GM23338 (cell line): Measurements from ENCODE around the gene MARCHF10. TPM values are rescaled to one million over a fixed set of nuclear protein-coding genes. Genes with fewer than 3 reads are reported as not detected.
A peak's percentile ranks its signal among the peaks of the same experiment; 100 is the strongest.
"Not testable (repeated sequence)": the region's sequence is repeated elsewhere in the genome, so short reads cannot be mapped to it uniquely, and the experiment has no call there.

ENCODE experiments used
- ATAC-seq: fragments of 200-7000 bp; cut with Tn5 transposase; 3 replicates; pipeline ENCODE4 v1.9.1; 2020
- DNase-seq: peaks from one replicate; pipeline ENCODE4 v3.0.0-alpha.2; 2015; ENCODE audit warnings: low spot score
- H2AFZ ChIP-seq: fragments of 200-600 bp; sonication (generic); 2 replicates; pipeline ENCODE4 v1.8.0; 2016; ENCODE audit warnings: antibody characterized with exemption, mild to moderate bottlenecking, moderate library complexity
- H3F3A ChIP-seq: fragments of 200-600 bp; sonication (generic); replicated peaks from 2 replicates; pipeline ENCODE4 v1.8.0; 2017; ENCODE audit warnings: antibody characterized with exemption, mixed run types, low read depth
- H3K27ac ChIP-seq: fragments of 200-600 bp; sonication (generic); 2 replicates; pipeline ENCODE4 v1.6.1; 2016; ENCODE audit warnings: low read depth
- H3K27me3 ChIP-seq: fragments of 200-600 bp; sonication (generic); 2 replicates; pipeline ENCODE4 v1.8.0; 2016; ENCODE audit warnings: mild to moderate bottlenecking, mixed run types, moderate library complexity; ENCODE audit not compliant: insufficient read depth
- H3K36me3 ChIP-seq: fragments of 200-600 bp; sonication (generic); 2 replicates; pipeline ENCODE4 v1.8.0; 2016; ENCODE audit warnings: mild to moderate bottlenecking; ENCODE audit not compliant: insufficient read depth
- H3K4me1 ChIP-seq: fragments of 200-600 bp; sonication (generic); 2 replicates; pipeline ENCODE4 v1.8.0; 2016; ENCODE audit warnings: mild to moderate bottlenecking, moderate library complexity; ENCODE audit not compliant: insufficient read depth
- H3K4me2 ChIP-seq: fragments of 200-600 bp; sonication (generic); 2 replicates; pipeline ENCODE4 v1.7.1; 2017; ENCODE audit warnings: mixed run types
- H3K4me3 ChIP-seq: fragments of 200-600 bp; sonication (generic); 2 replicates; pipeline ENCODE4 v1.6.1; 2016; ENCODE audit warnings: mixed run types
- H3K79me2 ChIP-seq: fragments of 200-600 bp; sonication (generic); replicated peaks from 2 replicates; pipeline ENCODE4 v1.8.0; 2017; ENCODE audit warnings: mild to moderate bottlenecking; ENCODE audit not compliant: insufficient read depth
- H3K9me2 ChIP-seq: fragments of 200-600 bp; sonication (generic); 2 replicates; pipeline ENCODE4 v1.8.0; 2017; ENCODE audit not compliant: insufficient read depth
- H4K20me1 ChIP-seq: fragments of 200-600 bp; sonication (generic); replicated peaks from 2 replicates; pipeline ENCODE4 v1.8.0; 2017; ENCODE audit warnings: mild to moderate bottlenecking; ENCODE audit not compliant: insufficient read depth
- H3K27ac Mint-ChIP-seq: 2 replicates; pipeline ENCODE4 v1.8.0; 2020; ENCODE audit warnings: inconsistent platforms, mild to moderate bottlenecking, moderate library complexity, mixed read lengths
- H3K27me3 Mint-ChIP-seq: 3 replicates; pipeline ENCODE4 v1.8.0; 2022; ENCODE audit warnings: low read depth, mild to moderate bottlenecking, moderate library complexity, mixed read lengths, inconsistent platforms; ENCODE audit not compliant: insufficient read depth, poor library complexity
- H3K36me3 Mint-ChIP-seq: 3 replicates; pipeline ENCODE4 v1.8.0; 2021; ENCODE audit warnings: low read depth, mild to moderate bottlenecking, inconsistent platforms, moderate library complexity, mixed read lengths
- H3K4me1 Mint-ChIP-seq: 3 replicates; pipeline ENCODE4 v1.8.0; 2020; ENCODE audit warnings: mild to moderate bottlenecking, inconsistent platforms, mixed read lengths
- H3K4me3 Mint-ChIP-seq: 3 replicates; pipeline ENCODE4 v1.8.0; 2021; ENCODE audit warnings: moderate library complexity, mild to moderate bottlenecking, inconsistent platforms, mixed read lengths
- H3K9me3 Mint-ChIP-seq: 3 replicates; pipeline ENCODE4 v1.8.0; 2020; ENCODE audit warnings: moderate library complexity, mild to moderate bottlenecking, inconsistent platforms, mixed read lengths
- CREB1 ChIP-seq: fragments of 250-450 bp; sonication (Bioruptor Pico); IDR thresholded peaks from 2 replicates; pipeline ENCODE4 v1.5.0; 2020; ENCODE audit warnings: low read depth, mild to moderate bottlenecking, moderate library complexity
- EZH2 ChIP-seq: fragments of 200-600 bp; sonication (generic); IDR thresholded peaks from one replicate; pipeline ENCODE4 v1.8.0; 2017; ENCODE audit warnings: antibody characterized with exemption, mild to moderate bottlenecking, low read depth; ENCODE audit not compliant: unreplicated experiment
- NANOG ChIP-seq: IDR thresholded peaks from 2 replicates; pipeline ENCODE4 v1.6.1; 2016; ENCODE audit warnings: antibody characterized with exemption, borderline replicate concordance
- POLR2AphosphoS5 ChIP-seq: IDR thresholded peaks from 2 replicates; pipeline ENCODE4 v1.6.1; 2016; ENCODE audit warnings: antibody characterized with exemption, low read depth
- STAT1 ChIP-seq: IDR thresholded peaks from one replicate; pipeline ENCODE4 v1.6.1; 2016; ENCODE audit warnings: antibody characterized with exemption; ENCODE audit not compliant: unreplicated experiment
- ZNF114 ChIP-seq: fragments of 250-450 bp; sonication (Bioruptor Pico); IDR thresholded peaks from 2 replicates; pipeline ENCODE4 v1.5.0; 2020; ENCODE audit warnings: mild to moderate bottlenecking, moderate library complexity
- polyA plus RNA-seq: library from polyadenylated mRNA; unstranded; fragments of >200 nt; fragmentation: Nextera tagmentation; extraction: Ambion mirVana; gene quantifications from 2 replicates; pipeline ENCODE4 v1.2.1, GENCODE V29; 2016
- total RNA-seq: library from RNA; depleted of rRNA; stranded (reverse); fragments of >200 nt; shearing (Covaris generic); gene quantifications from 2 replicates; pipeline ENCODE4 v1.2.3, GENCODE V29; 2014
- TF ChIP-seq, protein P1 (sequence below), 2 experiments: fragments of 200-600 bp in 1 of 2; sonication (generic) in 1 of 2; conservative IDR thresholded peaks; 2 replicates each; pipeline versions ENCODE4 v1.5.1 to v1.6.1; 2016 to 2017; ENCODE audit warnings: antibody characterized with exemption in 2 of 2, low read depth in 2 of 2, mild to moderate bottlenecking in 2 of 2, moderate library complexity in 1 of 2
- TF ChIP-seq, protein P2 (sequence below): fragments of 250-450 bp; sonication (Bioruptor Pico); IDR thresholded peaks from 2 replicates; pipeline ENCODE4 v1.5.0; 2020; ENCODE audit warnings: mild to moderate bottlenecking, moderate library complexity

The MARCHF10 gene
- total and polyA plus RNA-seq, 2 experiments from 2014 or later = 0.50 TPM; not detected in 1

DNA sequence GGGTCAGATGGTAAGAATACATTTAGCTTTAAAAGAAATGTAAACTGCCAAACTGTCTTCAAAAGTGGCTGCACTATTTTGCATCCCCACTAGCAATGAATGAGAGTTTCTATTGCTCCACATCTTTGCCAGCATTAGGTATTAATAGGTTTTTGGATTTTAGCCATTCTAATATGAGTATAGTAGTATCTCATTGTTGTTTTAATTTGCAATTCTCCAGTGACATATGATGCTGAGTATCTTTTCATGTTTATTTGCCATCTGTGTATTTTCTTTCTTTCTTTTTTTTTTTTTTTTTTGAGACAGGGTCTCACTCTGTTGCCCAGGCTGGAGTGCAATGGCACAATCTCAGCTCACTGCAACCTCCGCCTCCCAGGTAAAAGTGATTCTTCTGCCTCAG, 24.3 kb upstream of the MARCHF10 start (continued):
- TF ChIP-seq, protein P1, sequence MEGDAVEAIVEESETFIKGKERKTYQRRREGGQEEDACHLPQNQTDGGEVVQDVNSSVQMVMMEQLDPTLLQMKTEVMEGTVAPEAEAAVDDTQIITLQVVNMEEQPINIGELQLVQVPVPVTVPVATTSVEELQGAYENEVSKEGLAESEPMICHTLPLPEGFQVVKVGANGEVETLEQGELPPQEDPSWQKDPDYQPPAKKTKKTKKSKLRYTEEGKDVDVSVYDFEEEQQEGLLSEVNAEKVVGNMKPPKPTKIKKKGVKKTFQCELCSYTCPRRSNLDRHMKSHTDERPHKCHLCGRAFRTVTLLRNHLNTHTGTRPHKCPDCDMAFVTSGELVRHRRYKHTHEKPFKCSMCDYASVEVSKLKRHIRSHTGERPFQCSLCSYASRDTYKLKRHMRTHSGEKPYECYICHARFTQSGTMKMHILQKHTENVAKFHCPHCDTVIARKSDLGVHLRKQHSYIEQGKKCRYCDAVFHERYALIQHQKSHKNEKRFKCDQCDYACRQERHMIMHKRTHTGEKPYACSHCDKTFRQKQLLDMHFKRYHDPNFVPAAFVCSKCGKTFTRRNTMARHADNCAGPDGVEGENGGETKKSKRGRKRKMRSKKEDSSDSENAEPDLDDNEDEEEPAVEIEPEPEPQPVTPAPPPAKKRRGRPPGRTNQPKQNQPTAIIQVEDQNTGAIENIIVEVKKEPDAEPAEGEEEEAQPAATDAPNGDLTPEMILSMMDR (conservative IDR thresholded peaks at IDR 0.05; ENCODE audit: low read depth in 2 of 2) = no peak
- TF ChIP-seq STAT1 (no peak), ZNF114 (no peak), EZH2 (no peak)

DNA sequence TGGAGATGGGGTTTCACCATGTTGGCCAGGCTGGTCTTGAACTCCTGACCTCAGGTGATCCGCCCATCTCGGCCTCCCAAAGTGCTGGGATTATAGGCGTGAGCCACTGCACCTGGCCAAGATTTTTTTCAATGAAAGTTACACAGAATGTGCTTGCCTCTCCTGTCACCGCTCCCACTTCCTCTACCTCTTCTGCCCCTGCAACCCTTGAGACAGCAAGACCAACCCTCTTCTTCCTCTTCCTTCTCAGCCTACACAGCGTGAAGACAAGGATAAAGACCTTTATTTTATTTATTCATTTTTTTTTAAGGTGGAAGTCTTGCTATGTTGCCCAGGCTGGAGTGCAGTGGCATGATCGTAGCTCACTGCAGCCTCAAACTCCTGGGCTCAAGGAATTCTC, 23.0 kb upstream of the MARCHF10 start:
- not testable (repeated sequence) for H4K20me1 ChIP-seq, DNase-seq, ATAC-seq, H3K4me1 ChIP-seq, H3K4me3 Mint-ChIP-seq, H3K27ac Mint-ChIP-seq, H3K9me2 ChIP-seq, H3K4me1 Mint-ChIP-seq, H3K4me3 ChIP-seq, H3K27me3 ChIP-seq, H3F3A ChIP-seq, H3K4me2 ChIP-seq, H3K36me3 Mint-ChIP-seq, H3K27me3 Mint-ChIP-seq, H3K27ac ChIP-seq, H3K9me3 Mint-ChIP-seq, H3K79me2 ChIP-seq, H3K36me3 ChIP-seq, H2AFZ ChIP-seq

DNA sequence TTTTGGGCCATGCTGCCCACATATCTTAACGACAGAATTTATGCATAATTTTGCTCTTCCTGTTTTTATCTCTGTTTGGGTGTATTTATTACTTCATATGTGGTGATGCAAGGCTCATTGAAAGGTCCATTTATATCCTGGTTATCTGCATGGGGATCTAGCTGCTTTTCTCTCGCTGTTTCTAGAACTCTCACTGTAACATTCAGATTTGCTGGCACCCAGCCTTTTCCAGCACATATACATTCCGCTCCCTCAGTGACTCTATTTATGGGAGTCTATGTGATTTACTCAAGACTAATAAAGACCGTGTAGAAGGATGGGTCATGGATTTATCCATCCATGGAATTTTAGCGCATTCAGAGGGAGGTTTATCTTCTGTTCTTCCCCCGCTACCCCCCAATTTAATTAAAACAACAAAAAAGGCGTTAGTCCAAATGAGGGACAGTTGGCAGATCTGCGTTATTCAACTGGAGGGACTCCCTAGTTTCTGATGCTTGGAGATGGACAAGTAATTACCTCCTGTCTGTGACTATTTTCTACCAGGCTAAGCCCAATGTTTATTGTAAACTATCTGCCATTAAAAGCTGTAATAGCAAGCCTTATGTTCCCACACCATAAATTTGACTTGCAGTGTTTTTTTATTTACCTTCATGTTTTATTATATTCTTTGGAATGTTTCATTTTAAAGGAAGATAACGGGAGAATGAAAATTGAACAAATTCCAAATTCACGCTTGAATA, 19.8 kb upstream of the MARCHF10 start:
- no peaks in the 10 kb centered on the region for H3K9me2 ChIP-seq
- H3K4me2 ChIP-seq = no peak overlapping the region
- ATAC-seq = no peak
- peaks cover 6% of the 10 kb centered on the region; the same call in 1 of the 2 replicates for H3K4me1 ChIP-seq
- no peak overlapping the region for H3K4me3 ChIP-seq
- Mint-ChIP-seq H3K4me3 (no peak overlapping the region), H3K27ac (peak overlapping the region; percentile 0; the same call in 1 of the 2 replicates), H3K36me3 (no peaks in the 10 kb centered on the region), H3K27me3 (peaks cover 2% of the 10 kb centered on the region), H3K4me1 (peaks cover 16% of the 10 kb centered on the region; the same call in 2 of the 3 replicates), H3K9me3 (no peaks in the 10 kb centered on the region)
- H2AFZ ChIP-seq = no peak overlapping the region
- no peak overlapping the region for H3K27ac ChIP-seq
- H4K20me1 ChIP-seq = no peaks in the 10 kb centered on the region
- TF ChIP-seq STAT1 = no peak
- TF ChIP-seq, protein P1 (conservative IDR thresholded peaks at IDR 0.05; ENCODE audit: low read depth in 2 of 2) = no peak
- TF ChIP-seq, protein P2, sequence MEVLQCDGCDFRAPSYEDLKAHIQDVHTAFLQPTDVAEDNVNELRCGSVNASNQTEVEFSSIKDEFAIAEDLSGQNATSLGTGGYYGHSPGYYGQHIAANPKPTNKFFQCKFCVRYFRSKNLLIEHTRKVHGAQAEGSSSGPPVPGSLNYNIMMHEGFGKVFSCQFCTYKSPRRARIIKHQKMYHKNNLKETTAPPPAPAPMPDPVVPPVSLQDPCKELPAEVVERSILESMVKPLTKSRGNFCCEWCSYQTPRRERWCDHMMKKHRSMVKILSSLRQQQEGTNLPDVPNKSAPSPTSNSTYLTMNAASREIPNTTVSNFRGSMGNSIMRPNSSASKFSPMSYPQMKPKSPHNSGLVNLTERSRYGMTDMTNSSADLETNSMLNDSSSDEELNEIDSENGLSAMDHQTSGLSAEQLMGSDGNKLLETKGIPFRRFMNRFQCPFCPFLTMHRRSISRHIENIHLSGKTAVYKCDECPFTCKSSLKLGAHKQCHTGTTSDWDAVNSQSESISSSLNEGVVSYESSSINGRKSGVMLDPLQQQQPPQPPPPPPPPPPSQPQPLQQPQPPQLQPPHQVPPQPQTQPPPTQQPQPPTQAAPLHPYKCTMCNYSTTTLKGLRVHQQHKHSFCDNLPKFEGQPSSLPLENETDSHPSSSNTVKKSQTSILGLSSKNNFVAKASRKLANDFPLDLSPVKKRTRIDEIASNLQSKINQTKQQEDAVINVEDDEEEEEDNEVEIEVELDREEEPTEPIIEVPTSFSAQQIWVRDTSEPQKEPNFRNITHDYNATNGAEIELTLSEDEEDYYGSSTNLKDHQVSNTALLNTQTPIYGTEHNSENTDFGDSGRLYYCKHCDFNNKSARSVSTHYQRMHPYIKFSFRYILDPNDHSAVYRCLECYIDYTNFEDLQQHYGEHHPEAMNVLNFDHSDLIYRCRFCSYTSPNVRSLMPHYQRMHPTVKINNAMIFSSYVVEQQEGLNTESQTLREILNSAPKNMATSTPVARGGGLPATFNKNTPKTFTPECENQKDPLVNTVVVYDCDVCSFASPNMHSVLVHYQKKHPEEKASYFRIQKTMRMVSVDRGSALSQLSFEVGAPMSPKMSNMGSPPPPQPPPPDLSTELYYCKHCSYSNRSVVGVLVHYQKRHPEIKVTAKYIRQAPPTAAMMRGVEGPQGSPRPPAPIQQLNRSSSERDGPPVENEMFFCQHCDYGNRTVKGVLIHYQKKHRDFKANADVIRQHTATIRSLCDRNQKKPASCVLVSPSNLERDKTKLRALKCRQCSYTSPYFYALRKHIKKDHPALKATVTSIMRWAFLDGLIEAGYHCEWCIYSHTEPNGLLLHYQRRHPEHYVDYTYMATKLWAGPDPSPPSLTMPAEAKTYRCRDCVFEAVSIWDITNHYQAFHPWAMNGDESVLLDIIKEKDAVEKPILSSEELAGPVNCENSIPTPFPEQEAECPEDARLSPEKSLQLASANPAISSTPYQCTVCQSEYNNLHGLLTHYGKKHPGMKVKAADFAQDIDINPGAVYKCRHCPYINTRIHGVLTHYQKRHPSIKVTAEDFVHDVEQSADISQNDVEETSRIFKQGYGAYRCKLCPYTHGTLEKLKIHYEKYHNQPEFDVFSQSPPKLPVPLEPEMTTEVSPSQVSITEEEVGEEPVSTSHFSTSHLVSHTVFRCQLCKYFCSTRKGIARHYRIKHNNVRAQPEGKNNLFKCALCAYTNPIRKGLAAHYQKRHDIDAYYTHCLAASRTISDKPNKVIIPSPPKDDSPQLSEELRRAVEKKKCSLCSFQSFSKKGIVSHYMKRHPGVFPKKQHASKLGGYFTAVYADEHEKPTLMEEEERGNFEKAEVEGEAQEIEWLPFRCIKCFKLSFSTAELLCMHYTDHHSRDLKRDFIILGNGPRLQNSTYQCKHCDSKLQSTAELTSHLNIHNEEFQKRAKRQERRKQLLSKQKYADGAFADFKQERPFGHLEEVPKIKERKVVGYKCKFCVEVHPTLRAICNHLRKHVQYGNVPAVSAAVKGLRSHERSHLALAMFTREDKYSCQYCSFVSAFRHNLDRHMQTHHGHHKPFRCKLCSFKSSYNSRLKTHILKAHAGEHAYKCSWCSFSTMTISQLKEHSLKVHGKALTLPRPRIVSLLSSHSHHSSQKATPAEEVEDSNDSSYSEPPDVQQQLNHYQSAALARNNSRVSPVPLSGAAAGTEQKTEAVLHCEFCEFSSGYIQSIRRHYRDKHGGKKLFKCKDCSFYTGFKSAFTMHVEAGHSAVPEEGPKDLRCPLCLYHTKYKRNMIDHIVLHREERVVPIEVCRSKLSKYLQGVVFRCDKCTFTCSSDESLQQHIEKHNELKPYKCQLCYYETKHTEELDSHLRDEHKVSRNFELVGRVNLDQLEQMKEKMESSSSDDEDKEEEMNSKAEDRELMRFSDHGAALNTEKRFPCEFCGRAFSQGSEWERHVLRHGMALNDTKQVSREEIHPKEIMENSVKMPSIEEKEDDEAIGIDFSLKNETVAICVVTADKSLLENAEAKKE (CRISPR knock-in tag) = no peak
- TF ChIP-seq POLR2AphosphoS5 = no peak
- no peak for TF ChIP-seq NANOG
- TF ChIP-seq EZH2 = no peak
- TF ChIP-seq CREB1 (CRISPR knock-in tag) = no peak
- no peaks in the 10 kb centered on the region for H3K27me3 ChIP-seq
- H3K79me2 ChIP-seq = no peaks in the 10 kb centered on the region
- H3F3A ChIP-seq = no peaks in the 10 kb centered on the region
- H3K36me3 ChIP-seq = no peaks in the 10 kb centered on the region
- no peak for DNase-seq
